K562 (cell line): ENCODE data around the gene VPS13D. TPM values are rescaled to one million over a fixed set of nuclear protein-coding genes. Genes with fewer than 3 reads are reported as not detected.

Experiments used
- ASH1L ChIP-seq: fragments of 450-650 bp; IDR thresholded peaks from 2 replicates; pipeline ENCODE4 v1.6.1; 2018; ENCODE audit warnings: borderline replicate concordance, mild to moderate bottlenecking, low read depth; ENCODE audit not compliant: partially characterized antibody
- BCOR ChIP-seq: fragments of 450-650 bp; IDR thresholded peaks from 2 replicates; pipeline ENCODE4 v1.6.1; 2016
- FIP1L1 ChIP-seq: fragments of 200-400 bp; formaldehyde crosslinking; IDR thresholded peaks from 2 replicates; pipeline ENCODE4 v1.6.1; 2018; ENCODE audit warnings: mild to moderate bottlenecking, low read depth, low read length; ENCODE audit not compliant: poor library complexity, severe bottlenecking
- GTF2A2 ChIP-seq: IDR thresholded peaks from 2 replicates; pipeline ENCODE4 v1.6.1; 2016; ENCODE audit warnings: mild to moderate bottlenecking, missing genetic modification characterization, missing compliant biosample characterization
- HCFC1 ChIP-seq: IDR thresholded peaks from 2 replicates; pipeline ENCODE4 v1.6.1; 2012; ENCODE audit warnings: low read depth, low read length, improper control_type of control experiment
- HES1 ChIP-seq: fragments of 450-650 bp; IDR thresholded peaks from 2 replicates; pipeline ENCODE4 v1.6.1; 2016; ENCODE audit warnings: low read depth, mild to moderate bottlenecking, moderate library complexity
- KDM1A ChIP-seq, 2 experiments: fragments of 450-650 bp; IDR thresholded peaks; 2 replicates each; pipeline ENCODE4 v1.6.1; 2016; ENCODE audit warnings: mild to moderate bottlenecking in 2 of 2
- MCM2 ChIP-seq: fragments of 450-650 bp; IDR thresholded peaks from 2 replicates; pipeline ENCODE4 v1.6.1; 2017; ENCODE audit warnings: low read depth, mild to moderate bottlenecking
- MXI1 ChIP-seq: IDR thresholded peaks from 2 replicates; pipeline ENCODE4 v1.6.1; 2011; ENCODE audit warnings: low read depth, mild to moderate bottlenecking, improper control_type of control experiment, low read length
- NCOA1 ChIP-seq: fragments of 450-650 bp; IDR thresholded peaks from 2 replicates; pipeline ENCODE4 v1.6.1; 2016; ENCODE audit warnings: low read depth
- PBX2 ChIP-seq, 2 experiments: IDR thresholded peaks in 1 of 2; conservative IDR thresholded peaks in 1 of 2; 2 replicates each; pipeline ENCODE4 v1.6.1; 2016; ENCODE audit warnings: low read depth in 2 of 2, mild to moderate bottlenecking in 1 of 2, missing compliant biosample characterization in 1 of 2, missing genetic modification characterization in 1 of 2, moderate library complexity in 1 of 2
- POLR2G ChIP-seq: fragments of 200-400 bp; formaldehyde crosslinking; IDR thresholded peaks from 2 replicates; pipeline ENCODE4 v1.6.1; 2017; ENCODE audit warnings: low read depth, mild to moderate bottlenecking, antibody characterized with exemption, low read length, moderate library complexity
- RAD51 ChIP-seq: fragments of 450-650 bp; IDR thresholded peaks from 2 replicates; pipeline ENCODE4 v1.7.1; 2016; ENCODE audit warnings: low read depth, mild to moderate bottlenecking, borderline replicate concordance
- RBM14 ChIP-seq: fragments of 200-400 bp; formaldehyde crosslinking; IDR thresholded peaks from 2 replicates; pipeline ENCODE4 v1.6.1; 2018; ENCODE audit warnings: low read depth, mild to moderate bottlenecking, low read length, moderate library complexity, borderline replicate concordance; ENCODE audit not compliant: insufficient read depth
- SREBF2 ChIP-seq: sonication (generic); formaldehyde crosslinking; IDR thresholded peaks from 2 replicates; pipeline ENCODE4 v1.4.0; 2020; ENCODE audit warnings: mild to moderate bottlenecking, missing genetic modification reagents
- STAT5A ChIP-seq: IDR thresholded peaks from 2 replicates; pipeline ENCODE4 v1.6.1; 2012; ENCODE audit warnings: low read length, inconsistent platforms, borderline replicate concordance
- TAL1 ChIP-seq: fragments of 450-650 bp; IDR thresholded peaks from 2 replicates; pipeline ENCODE4 v1.6.1; 2016; ENCODE audit warnings: mild to moderate bottlenecking
- TCF15 ChIP-seq: fragments of 250-450 bp; sonication (Bioruptor Pico); IDR thresholded peaks from 2 replicates; pipeline ENCODE4 v1.8.0; 2022; ENCODE audit warnings: moderate library complexity, mild to moderate bottlenecking, inconsistent platforms
- TEAD4 ChIP-seq, 2 experiments: sonication (generic) in 1 of 2; formaldehyde crosslinking in 1 of 2; IDR thresholded peaks; 2 replicates each; pipeline versions ENCODE4 v1.6.1 to v1.8.0; 2012 to 2022; ENCODE audit warnings: borderline replicate concordance in 1 of 2, inconsistent platforms in 1 of 2, low read length in 1 of 2, mild to moderate bottlenecking in 1 of 2, missing genetic modification reagents in 1 of 2
- THRB ChIP-seq: fragments of 450-650 bp; formaldehyde crosslinking; conservative IDR thresholded peaks from 2 replicates; pipeline ENCODE4 v1.4.0; 2022; ENCODE audit warnings: mild to moderate bottlenecking, missing genetic modification characterization
- ZC3H8 ChIP-seq: fragments of 450-650 bp; IDR thresholded peaks from 2 replicates; pipeline ENCODE4 v1.6.1; 2017
- ZNF24 ChIP-seq: fragments of 450-650 bp; IDR thresholded peaks from 2 replicates; pipeline ENCODE4 v1.6.1; 2016
- ZNF274 ChIP-seq: IDR thresholded peaks from 2 replicates; pipeline ENCODE4 v1.6.1; 2011; ENCODE audit warnings: low read depth, mild to moderate bottlenecking, low read length, moderate library complexity, borderline replicate concordance
- ZNF77 ChIP-seq: fragments of 250-450 bp; sonication (Bioruptor Pico); IDR thresholded peaks from 2 replicates; pipeline ENCODE4 v1.5.0; 2020
- polyA plus RNA-seq, 8 experiments: library from polyadenylated mRNA; depleted of rRNA in 4 of 8; stranded (reverse) in 5 of 8; unstranded in 3 of 8; fragments of >200 nt; fragmentation: Nextera tagmentation in 2 of 8; fragmentation: Illumina TruSeq in 1 of 8; extraction: Ambion mirVana in 2 of 8; extraction: Trizol in 1 of 8; gene quantifications; 2 replicates each; pipeline versions ENCODE4 v1.2.1 to v1.2.3, GENCODE V29; 2011 to 2014; ENCODE audit warnings: inconsistent platforms in 1 of 8, missing spikeins in 1 of 8
- total RNA-seq, 7 experiments: library from RNA; depleted of rRNA in 6 of 7; stranded (reverse); fragments of >200 nt in 6 of 7; fragmentation: Illumina TruSeq in 2 of 7; extraction: Trizol in 2 of 7; gene quantifications; 2 replicates each; pipeline versions ENCODE4 v1.2.1 to v1.2.3, GENCODE V29; 2011 to 2021; ENCODE audit warnings: low replicate concordance in 1 of 7

VPS13D gene
- total and polyA plus RNA-seq, 9 of the 15 experiments (the other 6 are each of a cell fraction or from before 2014, with no cell fraction given), result 6.1 to 51.5 (median 38.5) TPM

DNA sequence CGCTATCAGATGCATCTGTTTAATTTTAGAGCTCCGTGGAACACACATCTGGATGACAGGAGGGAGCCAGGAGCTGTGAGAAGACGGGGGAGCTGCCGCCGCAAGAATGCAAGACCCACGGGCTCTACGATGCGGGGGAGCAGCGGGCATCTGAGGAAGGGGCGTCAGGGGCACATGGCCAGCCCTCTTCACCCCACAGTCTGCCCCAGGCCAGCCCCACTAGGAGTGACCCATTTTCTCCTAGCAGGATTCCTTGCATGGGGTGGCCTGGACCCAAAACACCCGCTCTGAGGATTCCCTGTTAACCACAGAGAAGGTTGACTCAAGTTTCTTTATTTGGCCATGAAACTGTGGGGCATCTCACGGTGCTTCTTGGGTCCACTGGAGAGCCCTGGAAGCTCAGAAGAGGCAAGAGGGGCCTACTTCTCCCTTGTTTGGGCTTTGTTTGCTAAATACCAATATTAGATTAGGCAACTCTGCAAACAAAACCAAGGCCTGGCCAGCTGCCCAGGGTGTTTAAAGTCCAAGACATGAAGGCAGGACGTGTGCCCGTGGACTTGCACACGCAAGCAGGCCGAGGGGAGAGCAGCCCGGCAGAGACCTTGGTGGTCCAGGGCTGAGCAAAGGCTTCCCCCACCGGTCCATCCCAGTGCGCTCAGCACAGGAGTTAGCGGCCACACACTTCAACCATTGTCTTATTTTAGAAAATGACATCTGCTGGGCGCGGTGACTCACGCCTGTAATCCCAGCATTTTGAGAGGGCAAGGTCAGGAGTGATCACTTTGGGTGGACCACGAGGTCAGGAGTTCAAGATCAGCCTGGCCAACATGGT lies 298.4 kb downstream of the VPS13D start (continued):
- TF ChIP-seq STAT5A (no peak), ZNF274 (no peak), KDM1A (IDR thresholded peaks at IDR 0.05) (peak; percentile 99), HES1 (0 out of 2 replicates have a peak, but pooled peaks have one; percentile 38), TEAD4 (IDR thresholded peaks at IDR 0.05; ENCODE audit: low read length) (peak; percentile 54; the same call in 1 of the 2 replicates), TEAD4 (CRISPR knock-in tag; IDR thresholded peaks at IDR 0.05; ENCODE audit: borderline replicate concordance) (no peak), FIP1L1 (no peak), SREBF2 (CRISPR knock-in tag) (no peak), TCF15 (CRISPR knock-in tag) (no peak), ZC3H8 (no peak), ZNF77 (CRISPR knock-in tag) (no peak), BCOR (peak; percentile 76), PBX2 (CRISPR knock-in tag; IDR thresholded peaks at IDR 0.05; ENCODE audit: low read depth) (no peak), PBX2 (tag; conservative IDR thresholded peaks at IDR 0.05; ENCODE audit: low read depth) (no peak), TAL1 (peak; percentile 41; the same call in 1 of the 2 replicates), NCOA1 (peak; percentile 64; the same call in 1 of the 2 replicates), POLR2G (peak; percentile 34; the same call in 1 of the 2 replicates), RAD51 (no peak), ZNF24 (peak; percentile 24; the same call in 1 of the 2 replicates), MCM2 (no peak), THRB (CRISPR knock-in tag) (no peak), ASH1L (no peak), HCFC1 (no peak), RBM14 (no peak), GTF2A2 (tag) (no peak), MXI1 (no peak)
